ENCODE data around the gene LPIN1. TPM values are rescaled to one million over a fixed set of nuclear protein-coding genes. Genes with fewer than 3 reads are reported as not detected.
A peak's percentile ranks its signal among the peaks of the same experiment; 100 is the strongest.

The LPIN1 gene
- total RNA-seq, 1 donor from 2014 or later: 62.9 TPM

GRCh38 chr2:11829947-11830707 is 83.7 kb downstream of the LPIN1 start:
- Histone ChIP-seq H3K4me3 (peak overlapping the region; percentile 30), H3K27ac (peak overlapping the region; percentile 81), H3K9me3 (no peaks in the 10 kb centered on the region), H3K27me3 (no peaks in the 10 kb centered on the region), H3K4me1 (peaks cover 26% of the 10 kb centered on the region), H3K36me3 (peaks cover 17% of the 10 kb centered on the region)
- intact Hi-C loops (cut with DNase I): loop anchor here (10.0 kb wide), 1 partner anchor 1175 kb away; no protein-coding TSS in a partner anchor
- ATAC-seq (peak; percentile 92), DNase-seq (peak; percentile 82)
- TF ChIP-seq CTCF (IDR thresholded peaks at IDR 0.05): peak; percentile 23

- no peak for TF ChIP-seq CTCF (IDR thresholded peaks at IDR 0.05)
- no peaks in the 10 kb centered on the region for H3K27me3 ChIP-seq
- H3K4me3 ChIP-seq: peak overlapping the region; percentile 30
- DNase-seq (no peak), ATAC-seq (no peak)
- peaks cover 26% of the 10 kb centered on the region for H3K4me1 ChIP-seq
- H3K36me3 ChIP-seq: peaks cover 10% of the 10 kb centered on the region
- intact Hi-C loops (cut with DNase I): loop anchor here (10.0 kb wide), 1 partner anchor 1174 kb away; no protein-coding TSS in a partner anchor
- no peaks in the 10 kb centered on the region for H3K9me3 ChIP-seq
- H3K27ac ChIP-seq: peak overlapping the region; percentile 81
Observed at GRCh38 chr2:11830708-11831301, 84.4 kb downstream of the LPIN1 start.

- Histone ChIP-seq H3K9me3 (no peaks in the 10 kb centered on the region), H3K36me3 (peaks cover 4% of the 10 kb centered on the region), H3K27ac (no peak overlapping the region), H3K4me1 (peaks cover 26% of the 10 kb centered on the region), H3K27me3 (no peaks in the 10 kb centered on the region), H3K4me3 (no peak overlapping the region)
- intact Hi-C loops (cut with DNase I): loop anchor here (10.0 kb wide), 1 partner anchor 1173 kb away; no protein-coding TSS in a partner anchor
- TF ChIP-seq CTCF (IDR thresholded peaks at IDR 0.05): no peak
- no peak for ATAC-seq
- no peak for DNase-seq
Observed at GRCh38 chr2:11831415-11831814, 85.0 kb downstream of the LPIN1 start.

GRCh38 chr2:11832531-11832930 is 86.1 kb downstream of the LPIN1 start:
- no peaks in the 10 kb centered on the region for H3K9me3 ChIP-seq
- ATAC-seq: no peak
- H3K4me1 ChIP-seq: peaks cover 26% of the 10 kb centered on the region
- H3K27ac ChIP-seq: no peak overlapping the region
- intact Hi-C loops (cut with DNase I): loop anchor here (10.0 kb wide), 1 partner anchor 1172 kb away; no protein-coding TSS in a partner anchor
- DNase-seq: no peak
- H3K27me3 ChIP-seq: no peaks in the 10 kb centered on the region
- no peaks in the 10 kb centered on the region for H3K36me3 ChIP-seq
- no peak for TF ChIP-seq CTCF (IDR thresholded peaks at IDR 0.05)
- no peak overlapping the region for H3K4me3 ChIP-seq

GRCh38 chr2:11833601-11834000 is 87.2 kb downstream of the LPIN1 start:
- H3K27ac ChIP-seq: no peak overlapping the region
- H3K9me3 ChIP-seq: no peaks in the 10 kb centered on the region
- DNase-seq: no peak
- H3K36me3 ChIP-seq: no peaks in the 10 kb centered on the region
- H3K4me3 ChIP-seq: no peak overlapping the region
- peaks cover 26% of the 10 kb centered on the region for H3K4me1 ChIP-seq
- no peaks in the 10 kb centered on the region for H3K27me3 ChIP-seq
- ATAC-seq: no peak
- intact Hi-C loops (cut with DNase I): loop anchor here (10.0 kb wide), 1 partner anchor 1171 kb away; no protein-coding TSS in a partner anchor
- no peak for TF ChIP-seq CTCF (IDR thresholded peaks at IDR 0.05)
